ENCODE measurements around the gene LPP.
"Not testable (repeated sequence)": the region's sequence is repeated elsewhere in the genome, so short reads cannot be mapped to it uniquely, and the experiment has no call there.

The LPP gene

GRCh38 chr3:188407158-188407880 lies 253.4 kb downstream of the LPP start:
- peak; percentile 76 for DNase-seq

GRCh38 chr3:188408831-188409230 lies 254.9 kb downstream of the LPP start:
- DNase-seq, result no peak

- DNase-seq, result no peak
Observed at GRCh38 chr3:188411750-188412149, 257.8 kb downstream of the LPP start.

- peak; percentile 63 for DNase-seq
Observed at GRCh38 chr3:188415196-188415595, 261.2 kb downstream of the LPP start.

GRCh38 chr3:188416041-188416440 lies 262.1 kb downstream of the LPP start:
- peak; percentile 94 for DNase-seq

GRCh38 chr3:188417271-188417696 lies 263.3 kb downstream of the LPP start:
- DNase-seq, result no peak

- no peak for DNase-seq
Observed at GRCh38 chr3:188417766-188418165, 263.8 kb downstream of the LPP start.

- DNase-seq, result peak; percentile 95
Observed at GRCh38 chr3:188421151-188421821, 267.3 kb downstream of the LPP start.

GRCh38 chr3:188421836-188422540 lies 268.0 kb downstream of the LPP start:
- DNase-seq, result no peak

GRCh38 chr3:188427981-188428380 lies 274.0 kb downstream of the LPP start:
- not testable (repeated sequence) for DNase-seq

- no peak for DNase-seq
Observed at GRCh38 chr3:188431040-188431439, 277.1 kb downstream of the LPP start.

GRCh38 chr3:188431553-188431952 lies 277.6 kb downstream of the LPP start:
- peak; percentile 56 for DNase-seq

- peak; percentile 60 for DNase-seq
Observed at GRCh38 chr3:188432802-188433520, 279.0 kb downstream of the LPP start.

GRCh38 chr3:188433521-188434150 lies 279.7 kb downstream of the LPP start:
- DNase-seq, result no peak

GRCh38 chr3:188434594-188434993 lies 280.6 kb downstream of the LPP start:
- DNase-seq, result peak; percentile 81

- no peak for DNase-seq
Observed at GRCh38 chr3:188435266-188435665, 281.3 kb downstream of the LPP start.

GRCh38 chr3:188437926-188438325 lies 284.0 kb downstream of the LPP start:
- DNase-seq, result no peak

GRCh38 chr3:188439080-188439479 lies 285.1 kb downstream of the LPP start:
- DNase-seq, result no peak

- DNase-seq, result no peak
Observed at GRCh38 chr3:188440340-188440972, 286.5 kb downstream of the LPP start.

- no peak for DNase-seq
Observed at GRCh38 chr3:188442430-188442829, 288.5 kb downstream of the LPP start.

GRCh38 chr3:188445175-188445574 lies 291.2 kb downstream of the LPP start:
- DNase-seq, result not testable (repeated sequence)

GRCh38 chr3:188446014-188446413 lies 292.1 kb downstream of the LPP start:
- no peak for DNase-seq

Measured in fibroblast of upper back skin (primary cell).